Suprapubic skin (tissue), 4 donors: ENCODE measurements around the gene LRRC73.
"Not testable (repeated sequence)": the region's sequence is repeated elsewhere in the genome, so short reads cannot be mapped to it uniquely, and the experiment has no call there.

Experiments
- CTCF ChIP-seq, 2 donors: fragments of 200-600 bp in 1 of 2; fragments of 450-650 bp in 1 of 2; sonication (generic) in 1 of 2; IDR thresholded peaks; one replicate each; pipeline ENCODE4 v1.5.1; 2016 to 2019; ENCODE audit warnings: antibody characterized with exemption in 2 of 2, mild to moderate bottlenecking in 1 of 2, moderate library complexity in 1 of 2
- POLR2A ChIP-seq, 2 donors: fragments of 450-650 bp; IDR thresholded peaks; one replicate each; pipeline ENCODE4 v1.6.1; 2017; ENCODE audit warnings: antibody characterized with exemption in 2 of 2, mild to moderate bottlenecking in 2 of 2, moderate library complexity in 2 of 2
- POLR2AphosphoS5 ChIP-seq, 3 donors: sonication (generic); formaldehyde crosslinking; IDR thresholded peaks; one replicate each; pipeline ENCODE4 v1.6.1; 2017; ENCODE audit warnings: antibody characterized with exemption in 3 of 3

DNA sequence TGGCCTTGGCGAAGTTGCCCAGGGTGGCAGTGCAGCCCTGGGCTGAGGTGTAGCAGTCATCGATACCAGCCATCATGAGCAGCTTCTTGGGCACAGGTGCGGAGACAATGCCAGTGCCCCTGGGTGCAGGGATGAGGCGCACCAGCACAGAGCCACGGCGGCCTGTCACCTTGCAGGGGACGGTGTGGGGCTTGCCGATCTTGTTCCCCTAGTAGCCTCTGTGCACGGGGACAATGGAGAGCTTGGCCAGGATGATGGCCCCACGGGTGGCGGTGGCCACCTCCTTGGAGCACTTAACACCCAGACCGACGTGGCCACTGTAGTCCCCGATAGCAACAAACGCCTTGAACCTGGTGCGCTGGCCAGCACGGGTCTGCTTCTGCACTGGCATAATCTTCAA, 28.8 kb upstream of the LRRC73 start:
- not testable (repeated sequence) for TF ChIP-seq POLR2A, CTCF, POLR2AphosphoS5 (IDR thresholded peaks at IDR 0.05)
